Astrocyte (in vitro differentiated cells and primary cell): ENCODE measurements around the gene CUL7. TPM values are rescaled to one million over a fixed set of nuclear protein-coding genes. Genes with fewer than 3 reads are reported as not detected.

ENCODE experiments used
- DNase-seq: peaks from one replicate; pipeline ENCODE4 v3.0.0-alpha.2; 2010; ENCODE audit warnings: low read depth
- FAIRE-seq: peaks from 2 replicates; lab custom pipeline; 2011; peaks lifted over from hg19 to GRCh38; lab: Jason Lieb, UNC
- H2AFZ ChIP-seq: 2 replicates; pipeline ENCODE4 v1.6.0; 2012; ENCODE audit warnings: low read depth, low read length, inconsistent platforms
- H3K27ac ChIP-seq: 2 replicates; pipeline ENCODE4 v1.5.1; 2011; ENCODE audit warnings: low read depth, low read length, inconsistent platforms
- H3K27me3 ChIP-seq: 2 replicates; pipeline ENCODE4 v1.6.0; 2011; ENCODE audit warnings: low read length, inconsistent platforms; ENCODE audit not compliant: insufficient read depth
- H3K36me3 ChIP-seq: 2 replicates; pipeline ENCODE4 v1.5.1; 2011; ENCODE audit warnings: low read length, inconsistent platforms; ENCODE audit not compliant: insufficient read depth
- H3K4me1 ChIP-seq: 2 replicates; pipeline ENCODE4 v1.5.1; 2011; ENCODE audit warnings: low read length, inconsistent platforms; ENCODE audit not compliant: insufficient read depth
- H3K4me2 ChIP-seq: 2 replicates; pipeline ENCODE4 v1.6.0; 2012; ENCODE audit warnings: low read length, inconsistent platforms
- H3K4me3 ChIP-seq: 2 replicates; pipeline ENCODE4 v1.5.1; 2011; ENCODE audit warnings: low read depth, mild to moderate bottlenecking, low read length, inconsistent platforms; ENCODE audit not compliant: insufficient read depth
- H3K79me2 ChIP-seq: 2 replicates; pipeline ENCODE4 v1.6.0; 2012; ENCODE audit warnings: mild to moderate bottlenecking, low read length, inconsistent platforms; ENCODE audit not compliant: insufficient read depth
- H3K9ac ChIP-seq: 2 replicates; pipeline ENCODE4 v1.6.0; 2012; ENCODE audit warnings: mild to moderate bottlenecking, low read length, inconsistent platforms
- H3K9me3 ChIP-seq: 2 replicates; pipeline ENCODE4 v1.5.1; 2012; ENCODE audit warnings: low read depth, mild to moderate bottlenecking, low read length, inconsistent platforms; ENCODE audit not compliant: insufficient read depth
- H4K20me1 ChIP-seq: 2 replicates; pipeline ENCODE4 v1.6.0; 2012; ENCODE audit warnings: low read length, inconsistent platforms; ENCODE audit not compliant: insufficient read depth
- H3K27ac Mint-ChIP-seq: one replicate; pipeline ENCODE4 v1.8.0; 2021; ENCODE audit warnings: mild to moderate bottlenecking, mixed read lengths; ENCODE audit not compliant: unreplicated experiment
- H3K27me3 Mint-ChIP-seq: one replicate; pipeline ENCODE4 v1.8.0; 2021; ENCODE audit warnings: low read depth, mixed read lengths; ENCODE audit not compliant: unreplicated experiment
- H3K36me3 Mint-ChIP-seq: one replicate; pipeline ENCODE4 v1.8.0; 2021; ENCODE audit warnings: low read depth, mixed read lengths; ENCODE audit not compliant: unreplicated experiment
- H3K4me1 Mint-ChIP-seq: one replicate; pipeline ENCODE4 v1.8.0; 2021; ENCODE audit warnings: low read depth, mixed read lengths; ENCODE audit not compliant: unreplicated experiment
- H3K4me3 Mint-ChIP-seq: one replicate; pipeline ENCODE4 v1.8.0; 2021; ENCODE audit warnings: mild to moderate bottlenecking, moderate library complexity, mixed read lengths; ENCODE audit not compliant: unreplicated experiment
- H3K9me3 Mint-ChIP-seq: one replicate; pipeline ENCODE4 v1.8.0; 2021; ENCODE audit warnings: mild to moderate bottlenecking, mixed read lengths; ENCODE audit not compliant: unreplicated experiment
- EZH2 ChIP-seq: IDR thresholded peaks from 2 replicates; pipeline ENCODE4 v1.6.1; 2012; ENCODE audit warnings: mild to moderate bottlenecking, low read length, inconsistent platforms; ENCODE audit not compliant: insufficient read depth
- total RNA-seq: library from RNA; stranded (reverse); gene quantifications from 2 replicates; pipeline ENCODE4 v1.2.1, GENCODE V29; 2021
- TF ChIP-seq, protein P1 (sequence below): IDR thresholded peaks from 2 replicates; pipeline ENCODE4 v1.5.1; 2011; ENCODE audit warnings: low read depth, mild to moderate bottlenecking, inconsistent platforms, low read length, moderate library complexity; ENCODE audit not compliant: insufficient read depth

CUL7 gene
- total RNA-seq, 1 donor from 2014 or later, result 21.2 TPM

GRCh38 chr6:43090559-43090956, 36.9 kb upstream of the CUL7 start:
- H3K4me2 ChIP-seq, result peak overlapping the region; percentile 39
- DNase-seq (no peak), FAIRE-seq (no peak)
- H3K27ac ChIP-seq, result peak overlapping the region; percentile 20
- no peak for TF ChIP-seq EZH2
- TF ChIP-seq, protein P1, sequence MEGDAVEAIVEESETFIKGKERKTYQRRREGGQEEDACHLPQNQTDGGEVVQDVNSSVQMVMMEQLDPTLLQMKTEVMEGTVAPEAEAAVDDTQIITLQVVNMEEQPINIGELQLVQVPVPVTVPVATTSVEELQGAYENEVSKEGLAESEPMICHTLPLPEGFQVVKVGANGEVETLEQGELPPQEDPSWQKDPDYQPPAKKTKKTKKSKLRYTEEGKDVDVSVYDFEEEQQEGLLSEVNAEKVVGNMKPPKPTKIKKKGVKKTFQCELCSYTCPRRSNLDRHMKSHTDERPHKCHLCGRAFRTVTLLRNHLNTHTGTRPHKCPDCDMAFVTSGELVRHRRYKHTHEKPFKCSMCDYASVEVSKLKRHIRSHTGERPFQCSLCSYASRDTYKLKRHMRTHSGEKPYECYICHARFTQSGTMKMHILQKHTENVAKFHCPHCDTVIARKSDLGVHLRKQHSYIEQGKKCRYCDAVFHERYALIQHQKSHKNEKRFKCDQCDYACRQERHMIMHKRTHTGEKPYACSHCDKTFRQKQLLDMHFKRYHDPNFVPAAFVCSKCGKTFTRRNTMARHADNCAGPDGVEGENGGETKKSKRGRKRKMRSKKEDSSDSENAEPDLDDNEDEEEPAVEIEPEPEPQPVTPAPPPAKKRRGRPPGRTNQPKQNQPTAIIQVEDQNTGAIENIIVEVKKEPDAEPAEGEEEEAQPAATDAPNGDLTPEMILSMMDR, result no peak
- no peaks in the 10 kb centered on the region for H3K27me3 ChIP-seq
- H3K79me2 ChIP-seq, result peaks cover 96% of the 10 kb centered on the region
- H3K4me1 ChIP-seq, result peaks cover 38% of the 10 kb centered on the region
- H3K9me3 Mint-ChIP-seq, result no peaks in the 10 kb centered on the region
- H4K20me1 ChIP-seq, result peaks cover 79% of the 10 kb centered on the region
- peaks cover 9% of the 10 kb centered on the region for H3K36me3 Mint-ChIP-seq
- H3K9me3 ChIP-seq, result no peaks in the 10 kb centered on the region
- H3K27ac Mint-ChIP-seq, result peak overlapping the region; percentile 90
- H3K4me3 Mint-ChIP-seq, result peak overlapping the region; percentile 55
- H3K9ac ChIP-seq, result peak overlapping the region; percentile 42
- H3K36me3 ChIP-seq, result no peaks in the 10 kb centered on the region
- H3K4me1 Mint-ChIP-seq, result peaks cover 71% of the 10 kb centered on the region
- H2AFZ ChIP-seq, result no peak overlapping the region
- H3K4me3 ChIP-seq, result no peak overlapping the region
- no peaks in the 10 kb centered on the region for H3K27me3 Mint-ChIP-seq

DNA sequence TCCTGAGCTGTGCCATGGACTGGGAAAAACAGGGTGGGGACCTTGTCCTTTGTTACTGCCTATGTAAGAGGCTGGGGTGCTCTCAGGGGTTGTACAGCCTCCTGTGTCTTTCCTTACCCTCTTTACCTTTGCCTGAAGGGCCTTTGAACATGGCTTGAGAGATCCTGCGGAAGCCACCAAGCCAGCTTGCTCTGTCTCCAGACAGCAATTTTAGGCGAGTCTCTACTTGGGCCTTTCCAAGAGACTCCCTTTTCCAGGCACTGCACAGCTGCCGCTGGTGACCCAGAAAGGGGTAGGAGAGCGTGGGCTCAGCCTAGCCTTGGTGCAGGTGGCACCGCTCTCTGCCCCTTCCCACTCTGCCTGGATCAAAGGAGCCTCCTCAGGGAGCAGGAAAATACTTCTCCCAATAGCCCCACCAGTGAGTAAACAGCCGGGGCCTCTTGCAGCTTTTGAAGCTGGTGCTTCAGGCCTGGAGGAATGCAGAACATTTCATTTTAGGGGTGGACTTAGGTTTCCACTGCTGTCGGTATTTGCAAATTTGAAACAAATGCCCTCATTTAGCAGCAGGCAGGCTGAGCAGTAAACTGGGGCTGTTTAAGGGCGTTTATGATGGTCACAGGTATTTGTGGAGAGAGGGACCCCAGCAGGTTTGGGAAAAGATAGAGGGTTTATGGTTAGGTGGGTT, 36.4 kb upstream of the CUL7 start:
- peaks cover 67% of the 10 kb centered on the region for H3K4me1 Mint-ChIP-seq
- H3K4me3 Mint-ChIP-seq, result peak overlapping the region; percentile 55
- H3K9me3 Mint-ChIP-seq, result no peaks in the 10 kb centered on the region
- Histone ChIP-seq H3K9me3 (no peaks in the 10 kb centered on the region), H2AFZ (no peak overlapping the region), H3K4me3 (no peak overlapping the region), H3K36me3 (no peaks in the 10 kb centered on the region), H3K9ac (peak overlapping the region; percentile 42), H3K27me3 (no peaks in the 10 kb centered on the region), H3K27ac (peak overlapping the region; percentile 20), H4K20me1 (peaks cover 81% of the 10 kb centered on the region), H3K4me1 (peaks cover 35% of the 10 kb centered on the region), H3K4me2 (peak overlapping the region; percentile 39), H3K79me2 (peaks cover 97% of the 10 kb centered on the region)
- peaks cover 9% of the 10 kb centered on the region for H3K36me3 Mint-ChIP-seq
- no peak for DNase-seq
- peak overlapping the region; percentile 92 for H3K27ac Mint-ChIP-seq
- H3K27me3 Mint-ChIP-seq, result no peaks in the 10 kb centered on the region
- no peak for TF ChIP-seq EZH2
- TF ChIP-seq, protein P1, result no peak
- no peak for FAIRE-seq

GRCh38 chr6:43089467-43089866, 35.8 kb upstream of the CUL7 start:
- no peak overlapping the region for H3K4me3 ChIP-seq
- FAIRE-seq (no peak), DNase-seq (no peak)
- no peak for TF ChIP-seq EZH2
- TF ChIP-seq, protein P1, result no peak
- Mint-ChIP-seq H3K4me1 (peaks cover 71% of the 10 kb centered on the region), H3K9me3 (no peaks in the 10 kb centered on the region), H3K27ac (peak overlapping the region; percentile 92), H3K4me3 (peak overlapping the region; percentile 69), H3K36me3 (peaks cover 9% of the 10 kb centered on the region), H3K27me3 (no peaks in the 10 kb centered on the region)
- peaks cover 35% of the 10 kb centered on the region for H3K4me1 ChIP-seq
- H4K20me1 ChIP-seq, result peaks cover 87% of the 10 kb centered on the region
- no peaks in the 10 kb centered on the region for H3K36me3 ChIP-seq
- H3K79me2 ChIP-seq, result peaks cover 99% of the 10 kb centered on the region
- H3K4me2 ChIP-seq, result peak overlapping the region; percentile 39
- H3K9ac ChIP-seq, result peak overlapping the region; percentile 42
- H3K27me3 ChIP-seq, result no peaks in the 10 kb centered on the region
- H3K9me3 ChIP-seq, result no peaks in the 10 kb centered on the region
- H2AFZ ChIP-seq, result no peak overlapping the region
- peak overlapping the region; percentile 20 for H3K27ac ChIP-seq
